Stimulated activated CD4-positive, alpha-beta T cell treated with anti-CD3 and anti-CD28 coated beads, TNF-alpha, amount 100 ng/mL, for 24 hours (primary cell): ENCODE results near the gene GNAZ.
A peak's percentile ranks its signal among the peaks of the same experiment; 100 is the strongest.
"Not testable (repeated sequence)": the region's sequence is repeated elsewhere in the genome, so short reads cannot be mapped to it uniquely, and the experiment has no call there.

Experiments used
- DNase-seq, 3 experiments: peaks; one replicate each; pipeline ENCODE4 v3.0.0-alpha.2; 2020; ENCODE audit warnings: low read depth in 3 of 3

The GNAZ gene

DNA sequence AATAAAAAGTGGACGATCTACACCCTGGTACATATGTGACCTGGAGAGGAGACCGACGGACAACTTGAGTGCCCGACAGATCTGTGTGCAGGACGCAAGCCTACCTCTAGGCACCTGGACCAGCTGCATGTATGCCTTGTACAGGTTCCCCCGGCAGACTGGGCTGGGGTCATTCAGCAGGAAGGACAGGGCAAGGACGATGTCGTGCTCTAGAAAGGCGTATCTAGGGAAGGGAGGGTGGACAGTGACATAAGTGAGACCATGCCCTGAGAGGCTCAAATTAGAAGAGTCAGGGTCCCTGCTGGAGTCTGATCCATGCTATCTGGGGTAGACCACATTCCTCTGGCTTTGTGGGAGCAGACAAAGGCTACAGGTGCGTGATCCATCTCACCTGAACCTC lies 63.6 kb downstream of the GNAZ start:
- no peak for DNase-seq

DNA sequence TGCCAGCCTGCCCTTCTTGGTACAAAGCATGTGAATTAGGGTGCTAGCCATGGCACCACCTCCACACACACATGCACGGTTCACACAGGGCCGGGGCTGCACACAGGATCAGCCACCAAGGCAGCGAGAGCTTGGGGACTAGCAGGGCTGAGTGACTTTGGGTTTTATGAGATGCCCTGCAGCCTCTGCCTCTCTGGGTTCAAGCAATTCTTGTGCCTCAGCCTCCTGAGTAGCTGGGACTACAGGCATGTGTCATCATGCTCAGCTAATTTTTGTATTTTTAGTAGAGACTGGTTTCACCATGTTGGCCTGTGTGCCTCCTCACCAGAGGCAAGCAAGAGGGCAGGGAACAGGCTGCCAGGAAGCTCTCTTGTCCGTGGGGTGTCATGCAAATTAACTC lies 66.7 kb downstream of the GNAZ start:
- DNase-seq, result not testable (repeated sequence)

DNA sequence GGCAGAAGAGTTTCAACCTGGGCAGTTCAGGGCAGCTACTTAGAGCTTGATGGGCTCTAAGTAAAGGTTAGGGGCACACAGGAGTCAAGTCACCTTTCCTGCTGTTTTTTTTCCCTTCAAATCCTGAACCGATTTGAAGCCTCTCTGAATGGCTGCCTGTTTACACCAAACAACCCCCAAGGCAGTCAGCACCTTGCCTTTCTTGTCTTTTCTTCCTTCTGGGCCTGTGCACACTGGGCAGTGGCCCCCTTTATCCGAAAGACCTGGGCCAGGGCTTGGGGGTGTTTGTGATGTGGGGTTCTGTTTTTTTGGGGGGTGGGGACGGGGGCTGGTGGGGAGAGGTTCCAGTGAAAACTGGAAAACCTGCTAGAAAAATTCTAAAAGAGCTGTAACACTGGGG lies 67.1 kb downstream of the GNAZ start:
- no peak for DNase-seq

DNA sequence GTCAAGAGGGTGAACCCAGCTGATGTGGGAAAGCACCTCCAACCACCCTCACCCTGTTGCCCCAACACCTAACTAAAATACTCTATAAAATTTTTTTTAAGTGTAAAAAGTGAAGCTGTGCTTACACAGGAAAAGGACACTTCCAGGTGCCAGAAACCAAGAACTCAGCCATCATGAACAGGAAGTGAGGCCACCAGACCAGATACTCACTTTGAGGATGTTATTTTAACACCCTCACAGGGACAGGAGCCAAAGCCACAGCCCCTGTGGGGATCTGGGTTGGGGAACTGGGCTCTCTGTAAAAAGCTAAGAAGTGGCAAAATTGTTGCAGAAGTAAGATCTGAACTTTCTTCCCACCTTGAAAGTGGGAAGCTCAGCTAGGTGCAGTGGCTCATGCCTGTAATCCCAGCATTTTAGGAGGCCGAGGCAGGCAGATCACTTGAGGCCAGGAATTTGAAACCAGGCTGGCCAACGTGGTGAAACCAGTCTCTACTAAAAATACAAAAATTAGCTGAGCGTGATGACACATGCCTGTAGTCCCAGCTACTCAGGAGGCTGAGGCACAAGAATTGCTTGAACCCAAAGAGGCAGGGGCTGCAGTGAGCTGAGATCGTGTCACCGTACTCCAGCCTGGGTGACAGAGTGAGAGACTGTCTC lies 67.7 kb downstream of the GNAZ start:
- no peak for DNase-seq

GRCh38 chr22:23138584-23139435 lies 68.5 kb downstream of the GNAZ start:
- no peak for DNase-seq

- DNase-seq, result no peak
These were observed 70.1 kb downstream of the GNAZ start for GRCh38 chr22:23140385-23140784.

- DNase-seq, result no peak
These were observed 72.3 kb downstream of the GNAZ start for GRCh38 chr22:23142546-23143105.

GRCh38 chr22:23143119-23143518 lies 72.8 kb downstream of the GNAZ start:
- no peak for DNase-seq

- no peak for DNase-seq
These were observed 74.1 kb downstream of the GNAZ start for GRCh38 chr22:23144432-23144831.

- DNase-seq, result peak; percentile 66 to 82 (median 73)
These were observed 74.9 kb downstream of the GNAZ start, which contains the start of gene RAB36 for GRCh38 chr22:23144932-23145877. RAB36 (plus strand) TSS chr22:23145477; CDS start chr22:23146617, 1,140 bp downstream.

- no peak for DNase-seq
These were observed 75.7 kb downstream of the GNAZ start for GRCh38 chr22:23145878-23146470.

GRCh38 chr22:23146478-23147205 lies 76.3 kb downstream of the GNAZ start:
- no peak for DNase-seq

DNA sequence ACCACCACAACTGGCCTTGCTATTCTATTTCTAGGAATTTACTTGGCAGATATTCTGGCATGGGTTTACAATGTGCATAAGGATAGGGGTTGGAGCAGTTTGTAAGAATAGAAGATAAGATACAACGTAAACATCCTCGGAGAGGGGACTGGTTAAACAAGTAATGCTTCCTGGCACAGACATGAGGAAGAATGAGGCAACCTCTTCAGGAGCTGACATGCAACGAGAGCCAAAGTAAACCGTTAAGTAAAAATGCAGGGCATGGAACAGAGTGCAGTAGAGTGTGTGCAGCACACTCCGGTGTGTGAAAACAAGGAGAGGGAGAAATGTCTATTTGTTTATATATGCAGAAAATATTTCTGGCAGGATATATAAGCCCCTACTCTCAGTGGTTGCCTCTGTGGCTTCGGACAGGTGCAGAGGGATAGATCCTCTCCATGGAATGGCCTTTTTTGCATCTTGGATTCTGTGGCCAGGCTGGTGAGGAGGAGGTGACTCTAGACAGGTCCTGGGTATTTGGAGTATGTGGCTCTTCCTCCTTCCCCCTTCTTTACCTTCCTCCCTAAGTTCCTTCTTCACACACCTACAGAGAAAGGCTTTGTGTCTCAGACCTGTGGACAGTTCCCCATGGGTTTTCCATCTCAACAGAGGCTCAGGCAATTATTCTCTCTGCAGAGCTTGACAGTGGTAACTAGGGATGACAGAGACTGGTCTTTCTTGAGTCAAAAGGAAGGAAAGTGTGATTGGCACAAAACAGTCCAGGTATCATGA lies 77.5 kb downstream of the GNAZ start:
- no peak for DNase-seq

DNA sequence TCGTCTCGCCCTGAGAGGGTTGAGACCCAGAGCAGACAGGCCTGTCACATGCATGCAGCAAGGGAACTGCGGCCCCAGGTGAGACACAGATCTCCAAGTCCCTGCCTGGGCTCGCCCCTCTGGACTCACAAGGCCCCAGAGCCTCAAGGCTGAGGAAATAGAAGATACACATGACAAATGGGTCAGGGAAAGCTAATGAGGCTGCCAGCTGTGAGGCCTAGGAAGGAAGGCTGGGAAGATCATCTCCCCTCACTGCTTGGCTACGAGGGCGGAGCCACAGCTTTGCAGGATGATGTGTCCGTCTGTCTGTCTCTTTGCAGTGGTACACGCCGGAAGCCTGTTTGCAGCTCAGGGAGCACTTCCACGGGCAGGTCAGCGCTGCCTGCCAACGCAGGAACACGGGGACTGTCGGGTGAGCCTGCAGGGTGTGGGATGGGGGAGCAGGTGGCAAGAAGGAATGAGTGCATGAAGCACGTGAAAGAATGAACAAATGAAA lies 79.5 kb downstream of the GNAZ start:
- no peak for DNase-seq

DNA sequence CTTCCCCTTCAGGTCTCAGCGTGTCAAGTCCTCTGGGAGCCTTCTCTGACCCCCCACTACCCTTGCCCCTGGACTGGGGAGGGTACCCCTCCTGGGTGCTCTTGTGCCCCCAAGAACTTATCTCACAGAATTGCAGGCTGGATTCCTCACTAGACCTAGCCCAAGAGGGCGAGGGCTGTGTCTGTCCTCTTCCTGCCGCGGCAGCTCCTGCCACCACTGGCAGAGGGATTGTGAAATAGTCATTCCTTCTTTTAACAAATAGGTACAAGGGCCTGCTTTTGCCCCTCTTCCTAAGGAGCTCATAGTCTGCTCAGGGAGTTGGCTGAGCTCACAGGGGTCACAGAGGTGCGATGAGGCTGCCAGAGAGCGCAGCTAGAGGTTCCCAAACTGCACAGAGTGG lies 80.4 kb downstream of the GNAZ start:
- DNase-seq, result no peak

DNA sequence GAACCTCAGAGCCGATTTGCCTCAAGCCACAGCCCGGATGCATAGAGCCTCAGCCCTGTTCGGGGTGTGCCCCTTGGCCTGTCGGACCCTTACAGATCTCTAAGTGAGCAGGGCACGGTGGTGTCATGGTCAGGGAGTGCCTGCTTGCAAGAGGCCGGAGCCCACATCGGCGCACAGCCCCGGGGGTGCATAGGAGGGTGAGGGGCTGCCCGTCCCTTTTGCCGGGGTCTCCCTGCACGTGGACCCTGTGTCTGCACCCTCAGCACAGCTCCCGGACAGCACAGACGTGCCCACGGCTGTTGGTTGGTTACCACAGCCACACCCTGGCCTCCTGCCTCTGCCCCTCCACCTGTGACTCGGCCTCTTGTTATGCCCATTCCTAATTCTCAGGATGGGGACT lies 81.5 kb downstream of the GNAZ start:
- DNase-seq, result no peak

GRCh38 chr22:23152238-23153114 lies 82.2 kb downstream of the GNAZ start:
- no peak for DNase-seq

DNA sequence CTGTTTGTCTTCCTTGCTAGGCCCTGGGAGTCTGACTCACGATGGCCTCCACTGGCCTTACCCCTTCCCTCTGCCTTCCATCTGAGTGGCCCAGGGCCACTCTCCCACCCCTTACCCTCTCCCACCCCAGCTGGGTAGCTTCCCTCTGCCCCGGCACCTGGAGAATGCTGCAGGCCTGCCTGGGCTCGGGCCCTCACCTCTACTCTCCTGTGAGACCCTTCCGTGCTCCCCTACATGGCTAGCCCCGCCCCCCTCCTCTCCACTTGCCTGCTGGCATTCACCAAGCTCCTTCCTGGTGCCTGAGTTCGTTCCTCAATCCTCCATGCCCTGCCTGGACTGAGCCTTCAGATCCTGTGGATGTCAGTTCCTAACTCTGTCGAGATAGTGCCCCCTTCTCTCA lies 83.7 kb downstream of the GNAZ start:
- DNase-seq, result no peak

- no peak for DNase-seq
These were observed 84.1 kb downstream of the GNAZ start for GRCh38 chr22:23154461-23154860.
